Measurements from ENCODE around the gene NCK2.

The NCK2 gene

GRCh38 chr2:105736145-105736544 is 8.6 kb upstream of the NCK2 start:
- no peak for DNase-seq

- DNase-seq, result no peak
These were observed 6.6 kb upstream of the NCK2 start for GRCh38 chr2:105737980-105738657.

GRCh38 chr2:105738658-105739241 is 6.0 kb upstream of the NCK2 start:
- no peak for DNase-seq

DNA sequence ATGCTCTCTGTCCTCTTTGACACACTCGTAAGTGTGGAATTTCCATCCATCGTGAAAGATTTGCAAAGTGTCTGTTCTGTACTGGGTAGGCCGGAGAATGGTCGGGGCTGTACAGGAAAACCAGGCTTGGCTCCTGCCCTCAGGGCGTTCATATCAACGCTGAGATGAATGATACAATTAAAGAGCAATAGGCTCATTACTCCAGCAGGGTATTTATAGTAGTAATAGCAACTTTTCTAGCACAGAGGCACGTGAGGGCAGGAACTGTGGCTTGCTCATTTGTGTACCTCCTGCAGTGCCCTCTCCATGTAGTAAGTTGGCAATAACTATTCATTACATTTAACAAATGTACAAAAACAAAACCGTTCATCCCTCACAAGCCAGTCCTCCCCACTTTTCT is 5.3 kb upstream of the NCK2 start:
- no peak for DNase-seq

DNA sequence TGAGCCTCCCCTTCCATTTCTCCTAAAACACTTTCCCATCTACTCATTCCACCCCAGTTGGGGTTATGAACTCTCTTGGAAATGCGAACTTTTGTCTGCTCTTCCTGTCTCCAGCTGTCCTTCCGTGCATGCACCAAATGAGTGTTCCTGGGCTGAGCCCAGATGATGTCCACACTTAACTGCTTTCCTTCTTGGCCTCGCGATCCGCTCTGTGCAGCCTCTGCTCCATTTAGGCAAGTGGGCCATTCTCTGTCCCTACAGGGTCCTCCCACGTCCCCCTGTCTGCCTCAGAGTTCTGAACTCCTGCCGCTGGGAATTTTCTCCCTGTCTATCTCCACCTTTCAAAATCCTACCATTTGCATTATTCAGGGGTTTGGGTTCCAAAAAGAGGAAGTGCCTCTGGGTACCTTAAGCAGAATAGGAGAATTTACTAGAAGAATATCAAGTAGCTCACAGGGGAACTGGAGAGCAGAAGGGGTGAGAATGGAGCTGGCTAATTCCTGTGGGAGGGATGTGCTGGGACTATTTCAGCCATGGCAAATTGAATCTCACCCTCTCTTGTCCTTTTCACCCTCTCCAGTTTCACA is 4.7 kb upstream of the NCK2 start:
- no peak for DNase-seq

DNA sequence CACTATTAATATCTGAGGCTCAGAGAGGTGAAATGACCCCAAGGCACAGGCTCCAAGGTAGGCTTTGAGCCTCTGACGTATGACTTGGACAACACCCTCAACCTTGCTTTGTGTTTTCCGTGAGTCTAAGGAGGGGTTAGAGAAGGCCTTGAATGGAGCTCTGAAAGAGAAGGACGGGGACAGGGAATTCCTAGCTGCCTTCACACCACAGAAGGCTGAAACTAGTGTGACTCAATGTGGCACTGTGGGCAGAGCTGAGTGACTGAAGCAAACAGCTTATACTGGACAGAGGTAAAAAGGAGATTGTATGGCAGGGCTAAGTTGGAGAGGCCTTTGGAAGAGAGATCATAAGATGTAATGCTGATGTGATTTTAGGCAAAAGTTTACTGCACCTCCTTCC is 3.5 kb upstream of the NCK2 start:
- DNase-seq, result no peak

- no peak for DNase-seq
These were observed 3.1 kb upstream of the NCK2 start for GRCh38 chr2:105741617-105742016.

GRCh38 chr2:105744091-105744908 is 412 bp upstream of the NCK2 start:
- peak; percentile 66 for DNase-seq

- DNase-seq, result peak; percentile 79
These were observed 1.7 kb downstream of the NCK2 start for GRCh38 chr2:105746177-105747080.

DNA sequence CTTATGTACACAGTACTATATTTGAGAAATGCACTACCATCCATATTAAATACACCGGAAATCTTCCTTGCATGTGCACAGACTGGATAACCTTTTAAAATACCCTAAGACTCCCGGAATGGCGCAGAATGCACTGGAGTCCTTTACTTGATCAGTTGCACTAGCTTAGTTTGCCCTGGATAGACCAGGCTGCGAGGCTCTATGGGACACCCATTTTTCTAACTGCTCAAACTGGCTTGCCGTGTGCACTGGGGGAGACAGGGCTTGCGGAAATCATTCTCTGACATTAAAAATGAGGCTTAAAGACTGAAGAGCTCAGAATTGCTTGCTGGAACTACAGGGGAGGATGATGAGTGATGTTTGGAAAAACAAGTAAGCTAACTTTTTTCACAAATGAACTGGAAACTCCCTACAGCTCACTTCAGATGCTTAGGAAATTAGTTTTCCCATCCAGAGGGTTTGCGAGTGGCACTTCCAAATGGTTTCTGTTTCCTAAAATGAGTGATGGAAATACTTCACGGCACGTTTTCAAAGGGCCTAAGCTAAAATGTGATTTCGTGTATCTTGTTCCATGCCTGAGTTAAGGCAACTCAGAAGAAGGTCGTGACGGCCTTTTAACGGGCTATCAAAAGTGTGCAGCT is 2.7 kb downstream of the NCK2 start:
- DNase-seq, result no peak

- no peak for DNase-seq
These were observed 3.3 kb downstream of the NCK2 start for GRCh38 chr2:105747991-105748390.

DNA sequence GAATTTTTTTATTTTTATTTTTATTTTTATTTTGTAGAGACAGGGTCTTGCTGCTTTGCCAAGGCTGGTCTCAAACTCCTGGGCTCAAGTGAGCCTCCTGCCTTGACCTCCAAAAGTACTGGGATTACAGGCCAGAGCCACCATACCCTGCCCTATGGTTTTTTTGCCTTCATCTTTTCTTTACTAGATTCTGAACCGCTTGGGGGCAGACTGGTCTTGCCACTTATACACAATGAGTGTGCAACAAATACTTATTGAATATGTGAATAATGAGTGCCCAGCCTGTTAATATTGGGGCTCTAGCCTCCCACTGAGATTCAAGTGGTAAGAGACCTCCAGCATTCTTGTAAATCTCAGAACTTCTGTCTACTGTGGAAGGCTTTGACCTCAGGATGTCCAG is 3.9 kb downstream of the NCK2 start:
- no peak for DNase-seq

DNA sequence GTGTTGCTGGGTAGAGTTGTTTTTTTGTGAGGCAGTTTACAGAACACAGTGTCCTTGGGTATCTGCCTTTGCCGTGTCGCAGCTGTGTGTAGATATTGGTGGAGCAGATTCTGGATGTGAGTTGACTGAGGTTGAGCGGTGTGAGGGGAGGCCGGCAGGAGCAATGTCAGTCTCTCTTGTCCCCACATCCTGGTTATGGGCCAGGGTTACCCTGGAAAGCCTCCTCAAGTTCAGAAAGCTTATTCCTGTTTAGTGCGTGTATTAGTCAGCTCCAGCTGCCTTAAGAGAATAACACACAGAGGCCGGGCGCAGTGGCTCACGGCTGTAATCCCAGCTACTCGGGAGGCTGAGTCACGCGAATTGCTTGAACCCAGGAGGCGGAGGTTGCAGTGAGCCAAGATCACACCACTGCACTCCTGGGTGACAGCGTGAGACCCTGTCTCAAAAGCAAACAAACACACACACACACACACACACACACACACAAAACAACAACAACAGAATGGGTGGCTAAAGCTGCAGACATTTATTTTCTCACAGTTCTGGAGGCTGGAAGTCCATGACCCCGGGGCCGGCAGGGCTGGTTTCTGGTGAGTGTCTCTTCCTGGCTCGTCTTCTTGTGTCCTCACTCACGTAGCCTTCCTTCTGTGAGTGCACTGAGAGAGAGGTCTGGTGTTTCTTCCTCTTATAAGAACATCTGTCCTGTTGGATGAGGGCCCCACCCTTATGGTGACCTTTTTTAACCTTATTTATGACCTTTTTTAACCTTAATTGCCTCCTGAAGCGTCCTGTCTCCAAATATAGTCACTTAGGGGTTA is 5.1 kb downstream of the NCK2 start:
- no peak for DNase-seq

DNA sequence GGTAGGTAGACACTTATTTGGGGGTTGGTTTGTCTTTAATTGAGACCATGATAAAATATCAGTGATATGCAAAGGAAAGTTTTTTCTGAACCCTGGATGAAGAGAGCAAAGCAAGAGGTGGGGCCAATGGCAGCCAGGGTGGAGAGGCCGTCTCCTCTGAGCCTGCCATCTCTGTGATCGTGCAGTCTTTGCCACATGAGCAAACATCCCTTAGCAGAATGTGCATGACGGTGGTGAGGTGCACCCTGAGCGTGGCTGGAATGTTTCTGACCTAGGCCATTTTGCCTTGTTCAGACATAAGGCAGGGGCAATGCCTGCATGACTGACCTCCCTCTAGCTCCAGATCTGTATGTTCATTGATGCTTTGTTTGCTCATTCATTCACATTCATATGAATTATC is 6.0 kb downstream of the NCK2 start:
- DNase-seq, result no peak

- DNase-seq, result no peak
These were observed 6.6 kb downstream of the NCK2 start for GRCh38 chr2:105751272-105751671.

GRCh38 chr2:105752691-105753358 is 8.1 kb downstream of the NCK2 start:
- no peak for DNase-seq

GRCh38 chr2:105753380-105753779 is 8.7 kb downstream of the NCK2 start:
- no peak for DNase-seq

GRCh38 chr2:105754011-105754410 is 9.3 kb downstream of the NCK2 start:
- no peak for DNase-seq

DNA sequence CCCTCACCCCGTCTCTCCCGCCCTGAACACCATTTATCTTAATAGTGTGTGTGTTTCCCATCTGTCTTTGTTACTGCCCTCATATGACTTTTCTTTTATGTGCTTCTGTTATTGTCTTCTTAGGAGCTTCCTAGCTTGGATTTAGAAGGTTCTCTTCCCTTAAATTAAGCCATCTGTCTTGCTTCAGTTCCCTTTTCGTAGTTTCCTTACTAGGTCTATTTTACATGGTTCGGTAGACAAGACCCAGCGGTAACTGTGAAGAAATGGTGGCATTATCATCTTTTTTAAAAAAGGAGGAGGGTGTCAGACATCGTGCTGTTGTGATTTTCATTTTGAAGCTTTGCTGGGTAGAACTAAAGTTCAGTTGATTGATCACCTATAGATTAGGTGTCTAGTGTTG is 10.3 kb downstream of the NCK2 start:
- no peak for DNase-seq

DNA sequence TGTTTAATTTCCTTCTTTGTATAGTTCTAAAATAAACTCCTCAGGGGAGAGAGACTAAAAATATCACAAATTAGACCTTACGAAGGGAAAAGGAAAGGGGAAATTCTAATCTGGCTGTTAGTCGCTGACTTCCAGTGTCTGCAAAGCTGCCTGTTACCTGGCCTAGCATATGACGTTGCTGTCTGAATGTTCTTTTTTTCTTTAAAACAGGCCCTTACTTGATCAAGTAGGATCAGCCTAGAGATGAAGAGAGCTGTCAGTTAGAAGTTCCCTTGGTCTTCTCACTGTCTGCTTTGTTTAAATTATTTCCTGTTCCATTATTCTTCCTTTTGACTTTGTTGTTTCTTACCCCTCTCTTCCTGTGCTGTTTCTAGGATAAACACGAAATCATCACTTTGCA is 11.2 kb downstream of the NCK2 start:
- no peak for DNase-seq

DNA sequence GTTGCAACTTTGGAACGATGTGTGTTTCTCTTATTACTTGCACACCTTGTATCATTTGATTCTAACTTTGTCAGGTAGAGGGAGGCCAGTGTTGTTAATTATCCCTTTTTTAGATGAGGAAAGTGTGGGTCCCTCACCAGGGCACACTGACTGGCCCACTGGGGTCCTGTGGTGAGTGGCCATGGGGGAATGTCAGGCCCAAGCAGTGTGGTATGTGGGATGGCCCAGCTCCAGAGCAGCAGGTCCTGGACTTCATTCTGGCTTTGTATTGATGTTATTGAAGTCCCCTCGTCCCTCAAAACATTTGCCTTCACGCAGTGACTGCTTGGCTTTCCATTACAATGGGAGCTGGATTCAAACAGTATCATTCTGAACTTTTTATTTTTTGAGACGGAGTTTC is 11.7 kb downstream of the NCK2 start:
- DNase-seq, result no peak

Data from T-helper 9 cell (primary cell).